22Rv1 (cell line): Measurements from ENCODE around the gene MOB2.

Source experiments
- H3K27ac ChIP-seq: fragments of 450-650 bp; 2 replicates; pipeline ENCODE4 v1.5.1; 2017
- CTCF ChIP-seq: fragments of 450-650 bp; IDR thresholded peaks from 2 replicates; pipeline ENCODE4 v1.5.1; 2017; ENCODE audit warnings: mild to moderate bottlenecking
- ZFX ChIP-seq: fragments of 450-650 bp; IDR thresholded peaks from 2 replicates; pipeline ENCODE4 v1.6.1; 2017; ENCODE audit warnings: antibody characterized with exemption, borderline replicate concordance

MOB2 gene

GRCh38 chr11:1502168-1502953 is 15.8 kb upstream of the MOB2 start:
- TF ChIP-seq ZFX = no peak
- no peak for TF ChIP-seq CTCF

GRCh38 chr11:1501421-1502167 is 15.0 kb upstream of the MOB2 start:
- H3K27ac ChIP-seq = no peak overlapping the region
- TF ChIP-seq CTCF (no peak), ZFX (no peak)

More at GRCh38 chr11:1502168-1502953, 15.8 kb upstream of the MOB2 start:
- no peak overlapping the region for H3K27ac ChIP-seq

GRCh38 chr11:1500466-1501420 is 14.2 kb upstream of the MOB2 start:
- TF ChIP-seq ZFX = no peak
- TF ChIP-seq CTCF = no peak
- no peak overlapping the region for H3K27ac ChIP-seq

GRCh38 chr11:1499899-1500298 is 13.3 kb upstream of the MOB2 start:
- TF ChIP-seq ZFX (no peak), CTCF (no peak)

GRCh38 chr11:1499261-1499890 is 12.8 kb upstream of the MOB2 start:
- TF ChIP-seq CTCF (no peak), ZFX (no peak)
- H3K27ac ChIP-seq = no peak overlapping the region

More at GRCh38 chr11:1499899-1500298, 13.3 kb upstream of the MOB2 start:
- no peak overlapping the region for H3K27ac ChIP-seq

- TF ChIP-seq ZFX = no peak
- no peak for TF ChIP-seq CTCF
- H3K27ac ChIP-seq = no peak overlapping the region
These were observed 11.7 kb upstream of the MOB2 start for GRCh38 chr11:1498262-1498661.
